HepG2 (cell line): ENCODE measurements around the gene TAB3. TPM values are rescaled to one million over a fixed set of nuclear protein-coding genes. Genes with fewer than 3 reads are reported as not detected.

ENCODE experiments used
- ELF1 ChIP-seq: sonication (generic); formaldehyde crosslinking; IDR thresholded peaks from 2 replicates; pipeline ENCODE4 v1.4.0; 2020; ENCODE audit warnings: missing genetic modification reagents
- GRHL1 ChIP-seq: sonication (generic); formaldehyde crosslinking; conservative IDR thresholded peaks from 2 replicates; pipeline ENCODE4 v1.8.0; 2022; ENCODE audit warnings: missing genetic modification reagents
- GZF1 ChIP-seq: sonication (generic); formaldehyde crosslinking; IDR thresholded peaks from 2 replicates; pipeline ENCODE4 v1.5.1; 2020; ENCODE audit warnings: mild to moderate bottlenecking, missing genetic modification reagents
- IRF9 ChIP-seq: sonication (generic); formaldehyde crosslinking; IDR thresholded peaks from 2 replicates; pipeline ENCODE4 v1.8.0; 2022; ENCODE audit warnings: missing genetic modification reagents, mild to moderate bottlenecking, borderline replicate concordance
- ISL2 ChIP-seq: sonication (generic); formaldehyde crosslinking; IDR thresholded peaks from 2 replicates; pipeline ENCODE4 v1.5.0; 2020; ENCODE audit warnings: missing genetic modification reagents
- KLF13 ChIP-seq: sonication (generic); formaldehyde crosslinking; IDR thresholded peaks from 2 replicates; pipeline ENCODE4 v1.4.0; 2020; ENCODE audit warnings: mild to moderate bottlenecking, missing genetic modification reagents
- KLF16 ChIP-seq, 2 experiments: sonication (generic) in 1 of 2; formaldehyde crosslinking in 1 of 2; IDR thresholded peaks; 2 replicates each; pipeline versions ENCODE4 v1.6.1 to v1.8.0; 2016 to 2023; ENCODE audit warnings: missing genetic modification reagents in 2 of 2, missing compliant biosample characterization in 1 of 2
- MAZ ChIP-seq, 2 experiments: sonication (generic) in 1 of 2; formaldehyde crosslinking in 1 of 2; IDR thresholded peaks; 2 replicates each; pipeline versions ENCODE4 v1.5.0 to v1.6.1; 2012 to 2020; ENCODE audit warnings: low read depth in 2 of 2, mild to moderate bottlenecking in 2 of 2, borderline replicate concordance in 1 of 2, improper control_type of control experiment in 1 of 2, low read length in 1 of 2, missing genetic modification reagents in 1 of 2, moderate library complexity in 1 of 2
- MBNL3 ChIP-seq: fragments of 250-450 bp; sonication (Bioruptor Pico); conservative IDR thresholded peaks from 2 replicates; pipeline ENCODE4 v1.8.0; 2022; ENCODE audit warnings: mild to moderate bottlenecking, inconsistent platforms
- MED13 ChIP-seq: sonication (generic); formaldehyde crosslinking; IDR thresholded peaks from 2 replicates; pipeline ENCODE4 v1.5.0; 2020; ENCODE audit warnings: missing genetic modification reagents
- MYPOP ChIP-seq: sonication (generic); formaldehyde crosslinking; IDR thresholded peaks from 2 replicates; pipeline ENCODE4 v1.8.1; 2023; ENCODE audit warnings: mild to moderate bottlenecking, moderate library complexity, missing genetic modification reagents
- SALL1 ChIP-seq: sonication (generic); formaldehyde crosslinking; IDR thresholded peaks from 2 replicates; pipeline ENCODE4 v1.8.0; 2022; ENCODE audit warnings: mild to moderate bottlenecking, missing genetic modification reagents
- SIX4 ChIP-seq: sonication (generic); formaldehyde crosslinking; IDR thresholded peaks from 2 replicates; pipeline ENCODE4 v1.4.0; 2020; ENCODE audit warnings: missing genetic modification reagents
- SP4 ChIP-seq: sonication (generic); formaldehyde crosslinking; IDR thresholded peaks from 2 replicates; pipeline ENCODE4 v1.8.1; 2023; ENCODE audit warnings: mild to moderate bottlenecking, missing genetic modification reagents
- TCF12 ChIP-seq, 2 experiments: fragments of 450-650 bp in 1 of 2; sonication (generic) in 1 of 2; formaldehyde crosslinking in 1 of 2; IDR thresholded peaks; 2 replicates each; pipeline versions ENCODE4 v1.6.1 to v1.8.0; 2017 to 2022; ENCODE audit warnings: antibody characterized with exemption in 1 of 2, mild to moderate bottlenecking in 1 of 2, missing genetic modification reagents in 1 of 2, moderate library complexity in 1 of 2
- TEF ChIP-seq: sonication (generic); formaldehyde crosslinking; IDR thresholded peaks from 2 replicates; pipeline ENCODE4 v1.5.0; 2020; ENCODE audit warnings: missing genetic modification reagents
- ZFYVE20 ChIP-seq: sonication (generic); formaldehyde crosslinking; IDR thresholded peaks from 2 replicates; pipeline ENCODE4 v1.8.0; 2023; ENCODE audit warnings: low read depth, mild to moderate bottlenecking, moderate library complexity, missing genetic modification reagents, borderline replicate concordance
- ZMYM3 ChIP-seq: sonication (generic); formaldehyde crosslinking; IDR thresholded peaks from 2 replicates; pipeline ENCODE4 v1.5.1; 2020; ENCODE audit warnings: mild to moderate bottlenecking, missing genetic modification reagents
- ZNF3 ChIP-seq: IDR thresholded peaks from 2 replicates; pipeline ENCODE4 v1.7.0; 2017; ENCODE audit warnings: inconsistent platforms
- ZNF574 ChIP-seq: sonication (generic); formaldehyde crosslinking; IDR thresholded peaks from 2 replicates; pipeline ENCODE4 v1.4.0; 2020; ENCODE audit warnings: missing genetic modification reagents
- ZNF615 ChIP-seq: sonication (generic); formaldehyde crosslinking; IDR thresholded peaks from 2 replicates; pipeline ENCODE4 v1.5.0; 2020; ENCODE audit warnings: mild to moderate bottlenecking, missing genetic modification reagents, borderline replicate concordance
- polyA plus RNA-seq, 8 experiments: library from polyadenylated mRNA; depleted of rRNA in 3 of 8; stranded (reverse) in 7 of 8; unstranded in 1 of 8; fragments of >200 nt; fragmentation: Illumina TruSeq in 4 of 8; extraction: Trizol in 4 of 8; gene quantifications; 2 replicates each; pipeline versions ENCODE4 v1.2.1 to v1.2.3, GENCODE V29; 2011 to 2016; ENCODE audit warnings: low read depth in 4 of 8, missing spikeins in 1 of 8, mixed read lengths in 1 of 8; ENCODE audit not compliant: insufficient read depth in 1 of 8
- total RNA-seq, 5 experiments: library from RNA; depleted of rRNA; stranded (reverse); fragments of >200 nt; fragmentation: Illumina TruSeq; extraction: Trizol; gene quantifications; 2 replicates each; pipeline ENCODE4 v1.2.3, GENCODE V29; 2016; ENCODE audit warnings: low read depth in 1 of 5

Gene TAB3
- total and polyA plus RNA-seq, 2 of the 13 experiments (the other 11 are each of a cell fraction or from before 2014, with no cell fraction given), result 27.2 to 59.8 TPM

- no peak for TF ChIP-seq MBNL3 (CRISPR knock-in tag)
- peak; percentile 83 for TF ChIP-seq SALL1 (CRISPR knock-in tag)
- TF ChIP-seq TCF12 (IDR thresholded peaks at IDR 0.05), result no peak
- no peak for TF ChIP-seq TCF12 (CRISPR knock-in tag; IDR thresholded peaks at IDR 0.05)
- no peak for TF ChIP-seq ZMYM3 (CRISPR knock-in tag)
- TF ChIP-seq MED13 (CRISPR knock-in tag), result no peak
- TF ChIP-seq ZFYVE20 (CRISPR knock-in tag), result no peak
- TF ChIP-seq MYPOP (CRISPR knock-in tag), result peak; percentile 77
- no peak for TF ChIP-seq ZNF3 (CRISPR knock-in tag)
- TF ChIP-seq ELF1 (CRISPR knock-in tag), result peak; percentile 91
- TF ChIP-seq KLF13 (CRISPR knock-in tag), result no peak
- no peak for TF ChIP-seq GRHL1
- no peak for TF ChIP-seq ZNF615
- TF ChIP-seq MAZ (IDR thresholded peaks at IDR 0.05; ENCODE audit: borderline replicate concordance, low read depth, low read length), result no peak; the same call in 1 of the 2 replicates
- peak; percentile 95 for TF ChIP-seq MAZ (CRISPR knock-in tag; IDR thresholded peaks at IDR 0.05; ENCODE audit: low read depth)
- TF ChIP-seq ISL2 (CRISPR knock-in tag), result peak; percentile 44; the same call in 1 of the 2 replicates
- no peak; the same call in 1 of the 2 replicates for TF ChIP-seq IRF9 (CRISPR knock-in tag)
- no peak for TF ChIP-seq KLF16 (CRISPR knock-in tag; IDR thresholded peaks at IDR 0.05)
- TF ChIP-seq TEF (CRISPR knock-in tag), result no peak
- peak; percentile 66 for TF ChIP-seq SP4 (CRISPR knock-in tag)
- TF ChIP-seq GZF1 (CRISPR knock-in tag), result no peak
- TF ChIP-seq ZNF574, result peak; percentile 80
- TF ChIP-seq SIX4, result peak; percentile 32
Measured at GRCh38 chrX:30889147-30890140, at the start of gene TAB3 (continued).
